Epidermal melanocyte (primary cell): ENCODE measurements around the gene GYS1.
A peak's percentile ranks its signal among the peaks of the same experiment; 100 is the strongest.

Experiments
- DNase-seq: peaks from one replicate; pipeline ENCODE4 v3.0.0; 2011; ENCODE audit warnings: low spot score; ENCODE audit not compliant: insufficient read length

GYS1 gene

DNA sequence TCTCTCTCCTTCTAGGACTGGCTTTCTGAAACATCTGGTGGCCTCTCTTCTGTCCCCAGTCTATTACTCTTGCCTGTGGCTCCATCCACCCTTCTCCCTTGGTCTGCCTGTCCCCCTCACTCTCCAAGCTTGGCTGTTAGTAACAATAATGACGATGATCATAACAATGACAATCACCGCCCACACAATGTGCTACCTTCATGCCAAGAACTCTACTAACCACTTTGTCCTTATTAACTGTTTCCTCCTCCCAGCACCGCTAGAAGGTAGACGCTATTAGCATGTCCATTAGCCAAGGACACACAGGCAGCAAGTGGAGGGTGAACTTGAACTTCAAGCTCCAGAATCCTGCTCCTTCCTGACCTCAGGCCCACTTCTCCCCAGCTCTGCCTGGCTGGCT lies 2.7 kb downstream of the GYS1 start:
- DNase-seq, result no peak

DNA sequence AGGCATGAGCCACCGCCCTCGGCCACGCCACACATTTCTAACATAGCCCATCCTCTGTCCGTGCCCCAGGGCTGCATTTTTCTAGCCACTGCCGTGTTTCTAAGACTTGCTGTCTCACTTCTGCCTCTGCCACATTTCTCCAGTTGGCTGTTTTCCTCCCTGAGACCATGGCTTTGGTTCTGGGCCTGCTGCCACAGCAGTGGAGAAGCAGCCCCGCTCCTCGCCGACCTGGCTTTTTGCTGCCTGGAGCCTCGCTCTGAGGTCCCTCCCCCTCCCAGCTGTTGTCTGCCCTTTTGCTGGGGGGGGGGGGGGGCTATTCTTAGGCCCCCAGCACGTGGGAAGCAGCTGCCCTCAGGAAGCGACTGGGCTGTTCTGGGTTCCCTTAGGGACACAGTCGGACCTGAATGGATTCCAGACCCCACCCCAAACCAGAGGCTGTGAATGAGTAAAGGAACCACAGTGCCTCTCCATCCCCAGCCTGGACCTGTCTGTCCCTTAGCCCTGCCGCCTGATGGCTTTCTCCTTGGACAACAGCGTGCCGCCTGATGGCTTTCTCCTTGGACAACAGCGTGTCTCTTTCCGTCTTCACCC lies 3.3 kb downstream of the GYS1 start:
- no peak for DNase-seq

DNA sequence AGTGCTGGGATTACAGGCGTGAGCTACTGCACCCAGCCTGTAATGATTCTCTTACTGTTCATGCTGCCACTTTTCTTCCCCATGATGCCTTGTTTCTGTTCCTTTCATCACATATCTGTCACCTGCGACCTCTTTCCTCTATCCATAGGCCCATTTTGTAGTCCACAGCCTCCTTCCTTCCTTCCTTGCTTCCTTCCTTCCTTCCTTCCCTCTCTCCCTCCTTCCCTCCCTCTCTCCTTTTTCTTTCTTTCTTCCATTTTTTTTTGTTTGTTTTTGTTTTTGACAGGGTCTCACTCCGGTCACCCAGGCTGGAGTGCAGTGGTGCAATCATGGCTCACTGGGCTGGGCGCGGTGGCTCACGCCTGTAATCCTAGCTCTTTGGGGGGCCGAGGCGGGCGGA lies 4.2 kb downstream of the GYS1 start:
- no peak for DNase-seq

DNA sequence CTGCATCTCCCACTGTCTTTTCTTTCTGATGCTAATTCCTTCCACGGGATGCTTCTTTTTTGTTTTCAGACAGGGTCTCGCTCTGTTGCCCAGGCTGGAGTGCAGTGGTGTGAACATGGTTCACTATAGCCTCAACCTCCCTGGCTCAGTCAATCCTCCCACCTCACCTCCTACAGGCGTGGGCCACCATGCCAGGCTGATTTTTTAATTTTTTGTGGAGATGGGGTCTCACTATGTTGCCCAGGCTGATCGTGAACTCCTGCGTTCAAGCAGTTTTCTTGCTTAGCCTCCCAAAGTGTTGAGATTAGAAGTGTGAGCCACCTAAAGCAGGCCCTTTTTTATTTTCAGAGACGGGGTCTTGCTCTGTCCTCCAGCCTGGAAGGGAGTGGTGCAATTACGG lies 4.8 kb downstream of the GYS1 start:
- DNase-seq, result no peak

DNA sequence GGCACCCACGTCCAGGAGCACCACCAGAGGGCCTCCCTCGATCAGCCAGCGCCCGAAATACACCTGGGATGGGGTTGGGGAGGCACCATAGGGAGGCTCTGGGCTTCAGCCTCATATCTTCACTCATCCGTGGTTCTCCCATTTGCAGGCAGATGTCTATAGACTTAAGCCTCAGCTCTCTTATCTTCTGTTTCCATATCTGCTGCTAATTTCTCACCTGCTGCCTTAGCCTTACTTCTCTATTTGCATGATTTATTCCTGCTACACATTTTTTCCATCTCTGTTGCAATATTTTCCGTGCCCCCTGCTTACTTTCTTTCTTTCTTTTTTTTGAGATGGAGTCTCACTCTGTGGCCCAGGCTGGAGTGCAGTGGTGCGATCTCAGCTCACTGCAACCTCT lies 5.8 kb downstream of the GYS1 start:
- DNase-seq, result no peak

DNA sequence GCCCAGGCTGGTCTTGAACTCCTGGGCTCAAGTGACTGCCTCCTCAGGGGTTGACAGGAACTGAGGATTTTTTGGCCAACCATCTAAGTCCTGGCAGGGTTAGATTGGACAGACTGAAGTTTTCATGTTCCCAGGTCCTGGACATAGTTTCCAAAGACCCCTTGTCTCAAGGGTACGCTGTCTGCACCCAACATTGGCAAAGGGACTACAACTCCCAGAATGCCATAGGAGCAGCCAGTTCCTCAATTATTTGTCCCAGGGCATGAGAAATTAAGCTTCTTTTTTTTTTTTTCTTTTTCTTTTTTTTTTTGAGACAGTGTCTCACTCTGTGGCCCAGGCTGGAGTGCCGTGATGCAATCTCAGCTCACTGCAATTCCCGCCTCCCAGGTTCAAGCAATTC lies 6.9 kb downstream of the GYS1 start:
- DNase-seq, result no peak

DNA sequence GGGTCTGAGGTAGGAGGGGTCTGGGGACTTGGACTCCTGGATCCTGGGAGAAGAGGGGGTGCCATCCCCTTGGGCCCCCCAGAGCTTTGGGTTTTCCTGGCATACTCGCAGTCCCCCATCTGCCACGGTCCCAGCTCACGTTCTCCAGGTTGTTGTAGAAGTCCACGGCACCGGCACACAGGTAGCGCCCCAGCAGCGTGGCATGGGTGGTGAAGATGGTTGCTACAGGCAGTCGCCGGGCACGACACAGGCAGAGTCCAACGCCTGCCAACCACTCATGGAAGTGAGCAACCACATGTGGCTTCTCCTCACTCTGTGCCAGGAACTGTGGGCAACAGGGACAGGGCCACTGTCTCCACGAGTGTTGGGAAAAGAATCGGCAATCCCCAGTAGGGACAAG lies 7.4 kb downstream of the GYS1 start:
- DNase-seq, result no peak

DNA sequence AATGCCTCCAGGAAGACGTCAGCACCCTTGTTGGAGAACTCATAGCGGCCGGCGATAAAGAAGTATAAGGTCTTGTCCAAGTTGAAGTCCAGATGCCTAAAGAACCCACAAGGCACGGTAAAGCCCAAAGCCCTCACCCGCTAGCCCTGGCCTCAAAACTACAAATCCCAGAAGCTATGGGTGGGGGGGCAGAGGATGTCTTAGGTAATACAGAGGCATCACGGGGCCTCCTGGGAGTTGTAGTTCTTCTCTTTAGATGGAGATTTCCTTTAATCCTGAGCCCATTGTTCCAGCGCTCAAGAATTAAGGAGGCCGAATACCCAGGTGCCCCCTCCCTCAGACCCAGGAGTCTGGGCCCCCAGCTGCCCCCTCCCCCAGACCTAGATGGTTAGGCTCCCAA lies 10.8 kb downstream of the GYS1 start:
- DNase-seq, result no peak

DNA sequence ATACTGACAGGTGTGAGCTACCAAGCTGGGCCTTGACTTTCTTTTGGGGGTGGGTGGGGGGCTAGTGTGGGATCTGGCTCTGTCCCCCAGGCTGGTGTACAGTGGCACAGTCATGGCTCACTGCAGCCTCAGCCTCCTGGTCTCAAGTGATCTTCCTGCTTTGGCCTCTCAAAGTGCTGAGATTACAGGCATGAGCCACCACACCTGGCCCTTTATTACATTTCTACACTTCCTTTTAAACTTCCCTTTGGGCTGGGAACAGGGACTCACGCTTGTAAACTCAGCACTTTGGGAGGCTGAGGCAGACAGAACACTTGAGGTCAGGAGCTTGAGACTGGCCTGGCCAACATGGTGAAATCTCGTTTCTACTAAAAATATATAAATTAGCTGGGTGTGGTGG lies 16.0 kb downstream of the GYS1 start:
- no peak for DNase-seq

DNA sequence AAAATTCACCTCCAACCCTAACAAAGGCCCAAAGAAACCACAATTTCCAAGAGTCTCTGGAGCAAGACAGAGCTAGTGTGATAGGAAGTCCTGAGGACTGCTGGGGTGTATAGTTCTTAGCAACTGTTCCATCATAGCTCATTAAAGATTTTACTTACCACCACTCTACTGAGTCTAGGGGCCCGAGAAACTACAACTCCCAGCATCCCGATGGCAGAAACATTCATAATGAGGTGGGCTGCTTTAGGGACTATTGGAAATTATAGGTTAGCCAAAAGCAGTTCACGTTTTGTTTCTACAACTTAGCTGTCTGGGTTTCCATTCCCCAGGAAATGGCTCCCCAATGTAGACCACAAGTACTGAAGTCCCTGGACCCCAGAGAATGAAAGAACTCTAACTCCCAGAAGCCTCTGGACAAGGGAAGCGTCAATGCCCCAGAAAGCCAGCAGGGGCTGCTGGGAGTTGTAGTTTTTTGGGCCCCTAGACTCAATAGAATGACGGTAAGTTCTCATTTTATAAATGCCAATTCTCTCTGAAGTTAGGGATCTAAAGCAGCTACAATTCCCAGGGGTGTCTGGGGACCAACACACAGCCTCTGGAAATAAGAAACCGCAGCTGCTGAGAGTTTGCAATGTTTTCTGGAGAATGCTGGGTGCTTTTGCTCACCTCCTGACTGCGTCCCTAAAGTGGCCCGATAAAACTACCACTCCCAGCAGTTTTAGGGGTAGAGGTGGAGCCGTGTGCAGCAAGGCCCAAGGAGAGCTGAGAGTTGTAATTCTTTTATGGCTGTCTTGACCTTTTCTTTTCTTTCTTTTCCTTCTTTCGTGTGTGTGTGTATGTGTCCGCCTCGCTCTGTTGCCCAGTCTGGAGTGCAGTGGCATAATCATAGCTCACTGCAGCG lies 16.9 kb downstream of the GYS1 start:
- DNase-seq, result no peak

DNA sequence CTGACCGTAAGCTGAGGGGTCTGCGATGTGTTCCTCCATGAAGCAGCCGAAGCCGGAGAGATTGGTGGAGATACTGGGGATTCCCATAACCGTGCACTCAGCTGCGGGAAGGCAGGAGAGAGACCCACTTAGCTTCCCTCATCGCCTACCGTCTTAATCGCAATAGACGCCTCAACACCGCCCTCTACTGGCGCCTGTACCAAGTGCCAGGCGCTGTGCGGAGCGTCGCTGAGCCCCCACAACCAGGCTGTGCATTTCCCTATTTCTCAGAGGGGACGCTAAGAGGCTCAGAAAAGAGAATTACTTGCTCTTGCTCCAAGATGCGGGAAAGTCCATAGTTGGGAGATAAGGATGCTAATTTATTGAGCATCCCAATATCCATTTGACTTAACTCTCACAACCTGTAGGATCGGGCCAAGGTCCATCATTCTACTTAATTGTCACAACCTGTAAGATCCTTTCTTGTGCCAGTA lies 22.1 kb downstream of the GYS1 start:
- DNase-seq, result peak; percentile 78

DNA sequence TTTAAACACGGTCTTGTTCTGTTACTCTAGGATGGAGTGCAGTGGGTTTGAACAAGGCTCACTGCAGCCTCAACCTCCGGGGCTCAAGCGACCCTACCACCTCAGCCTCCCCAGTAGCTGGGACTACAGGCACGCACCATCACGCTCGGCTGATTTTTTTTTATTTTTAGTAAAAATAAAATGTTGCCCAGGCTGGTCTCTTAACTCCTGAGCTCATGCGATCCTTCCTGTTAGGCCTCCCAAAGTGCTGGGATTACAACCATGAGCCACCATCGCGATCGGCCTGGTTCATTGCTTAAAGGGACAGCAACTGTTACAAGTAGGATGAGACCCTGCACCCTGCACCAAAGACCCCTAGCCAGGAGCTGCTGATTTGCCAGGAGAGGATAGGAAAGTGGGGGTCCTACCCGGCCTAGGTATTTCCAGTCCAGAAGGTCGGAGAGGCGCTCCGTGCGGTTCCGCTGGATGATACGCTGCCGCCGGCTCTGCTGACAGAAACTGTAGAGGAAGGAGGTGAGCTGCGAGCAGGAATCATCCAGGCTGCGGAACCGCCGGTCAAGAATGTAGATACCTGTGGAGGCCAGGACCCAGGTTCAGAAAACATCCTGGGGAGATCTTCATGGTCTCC lies 22.9 kb downstream of the GYS1 start:
- DNase-seq, result no peak

DNA sequence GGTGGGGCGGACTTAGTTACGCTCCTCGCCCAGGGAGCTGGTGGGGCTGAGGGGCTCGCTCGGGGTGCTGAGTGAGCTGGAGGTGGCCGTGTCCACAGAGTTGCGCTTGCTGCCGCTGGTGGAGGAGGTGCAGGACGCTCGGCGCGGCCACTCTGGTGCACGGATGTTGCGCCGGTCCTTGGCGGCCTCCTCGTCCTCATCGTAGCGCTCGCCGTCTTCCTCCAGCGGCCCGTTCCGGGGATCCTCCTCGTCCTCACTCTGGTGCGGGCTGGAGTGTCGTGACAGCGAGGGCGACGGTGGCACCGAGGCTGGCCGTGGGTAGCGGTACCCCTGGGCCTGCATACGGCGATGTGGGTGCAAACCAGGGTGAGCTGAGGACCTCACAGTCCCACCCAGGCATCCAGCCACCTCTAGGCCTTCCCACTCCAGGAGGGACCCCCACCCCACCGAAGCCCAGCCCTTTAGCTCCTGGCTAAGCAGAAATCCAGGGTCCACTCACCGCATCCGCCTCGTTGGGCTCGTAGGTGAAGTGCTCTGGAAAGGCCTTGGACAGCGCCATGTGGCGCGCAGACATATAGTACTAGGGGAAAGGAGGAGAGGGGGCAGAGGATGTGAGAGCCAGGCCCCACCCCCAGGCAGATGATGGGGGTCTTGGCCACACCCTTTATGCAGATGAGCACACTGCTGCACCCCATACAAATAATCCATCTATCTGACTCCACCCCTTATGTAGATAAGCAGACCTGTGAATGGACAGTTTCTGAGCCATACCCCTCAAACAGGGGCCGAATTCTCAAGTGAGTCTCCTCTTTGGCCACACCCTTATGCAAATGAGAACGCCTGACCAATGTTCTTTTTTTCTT lies 23.6 kb downstream of the GYS1 start:
- no peak for DNase-seq

DNA sequence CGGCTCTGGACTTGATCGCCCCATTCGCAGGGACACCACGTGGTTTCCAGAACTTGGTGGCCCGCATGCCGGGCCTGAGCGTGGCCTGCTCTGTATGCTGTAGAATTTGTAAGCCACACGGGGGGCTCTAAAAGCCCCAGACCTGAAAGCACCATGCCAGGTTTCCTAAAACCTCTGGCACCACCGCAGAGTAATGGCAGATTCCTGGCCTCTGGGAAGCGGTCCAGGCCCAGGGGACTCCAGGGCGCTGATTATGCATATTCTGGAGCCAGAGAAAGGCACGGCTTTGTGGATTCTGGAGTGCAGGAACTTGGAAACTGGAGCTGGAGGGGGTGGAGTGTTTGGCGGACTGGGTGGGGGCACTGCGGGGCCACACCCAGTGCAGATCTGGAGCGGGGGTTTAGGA lies 24.3 kb downstream of the GYS1 start:
- no peak for DNase-seq

DNA sequence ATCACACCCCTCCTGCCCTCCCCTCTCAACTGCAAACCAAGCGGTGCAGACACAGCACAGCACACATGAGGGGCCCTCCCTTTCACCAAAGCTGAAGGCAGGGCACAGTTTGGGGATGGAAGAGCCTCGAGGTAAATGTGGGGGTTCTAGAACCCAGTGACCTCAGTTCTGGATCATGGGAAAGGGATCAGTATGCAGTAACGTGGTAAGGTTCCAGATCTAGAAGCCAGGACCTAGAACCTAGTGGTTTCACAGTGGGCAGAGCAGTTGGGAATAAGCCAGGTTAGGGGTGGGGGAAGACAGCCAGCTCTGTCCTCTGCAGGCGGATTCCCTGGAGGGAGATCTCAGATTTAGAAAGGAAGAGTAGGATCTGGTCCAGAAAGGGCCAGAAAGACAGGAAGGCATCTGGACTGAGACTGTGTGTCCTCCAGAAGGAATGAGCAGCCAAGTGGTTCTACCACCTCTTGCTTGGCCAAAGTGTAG lies 24.9 kb downstream of the GYS1 start:
- DNase-seq, result no peak

DNA sequence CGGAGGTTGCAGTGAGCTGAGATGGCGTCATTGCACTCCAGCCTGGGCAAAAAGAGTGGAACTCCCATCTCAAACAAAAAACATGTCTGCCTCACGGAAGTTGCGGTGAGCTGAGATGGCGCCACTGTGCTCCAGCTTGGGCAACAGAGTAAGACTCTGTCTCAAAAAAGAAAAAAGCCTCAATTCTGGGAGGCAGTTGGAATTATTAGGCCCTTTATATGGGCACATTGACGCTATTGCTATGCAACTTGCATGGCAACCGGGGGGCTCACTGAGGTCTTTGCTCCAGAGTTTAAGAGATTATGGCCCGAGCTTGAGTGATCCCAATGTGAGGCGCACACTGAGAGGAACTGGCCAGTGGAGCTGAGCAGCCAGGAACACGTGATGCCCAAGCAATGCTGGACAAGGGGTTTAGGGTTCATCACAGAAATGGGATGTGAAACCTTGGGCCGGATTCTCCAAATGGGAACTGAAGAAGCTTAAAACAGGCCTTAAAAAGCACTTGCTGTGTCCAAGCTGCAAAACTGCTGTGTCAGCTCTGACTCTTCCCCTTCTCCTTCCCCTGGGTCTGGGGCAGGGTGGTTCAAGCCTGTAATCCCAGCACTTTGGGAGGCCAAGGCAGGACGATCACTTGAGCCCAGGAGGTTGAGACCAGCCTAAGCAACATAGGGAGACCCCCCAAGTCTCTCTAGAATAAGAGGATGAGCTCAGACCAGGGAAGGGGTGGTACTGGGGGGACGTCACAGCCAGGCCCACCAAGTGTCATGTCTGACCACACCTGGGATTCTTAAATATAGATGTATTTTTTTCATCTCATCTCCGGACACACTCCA lies 25.5 kb downstream of the GYS1 start:
- DNase-seq, result no peak

DNA sequence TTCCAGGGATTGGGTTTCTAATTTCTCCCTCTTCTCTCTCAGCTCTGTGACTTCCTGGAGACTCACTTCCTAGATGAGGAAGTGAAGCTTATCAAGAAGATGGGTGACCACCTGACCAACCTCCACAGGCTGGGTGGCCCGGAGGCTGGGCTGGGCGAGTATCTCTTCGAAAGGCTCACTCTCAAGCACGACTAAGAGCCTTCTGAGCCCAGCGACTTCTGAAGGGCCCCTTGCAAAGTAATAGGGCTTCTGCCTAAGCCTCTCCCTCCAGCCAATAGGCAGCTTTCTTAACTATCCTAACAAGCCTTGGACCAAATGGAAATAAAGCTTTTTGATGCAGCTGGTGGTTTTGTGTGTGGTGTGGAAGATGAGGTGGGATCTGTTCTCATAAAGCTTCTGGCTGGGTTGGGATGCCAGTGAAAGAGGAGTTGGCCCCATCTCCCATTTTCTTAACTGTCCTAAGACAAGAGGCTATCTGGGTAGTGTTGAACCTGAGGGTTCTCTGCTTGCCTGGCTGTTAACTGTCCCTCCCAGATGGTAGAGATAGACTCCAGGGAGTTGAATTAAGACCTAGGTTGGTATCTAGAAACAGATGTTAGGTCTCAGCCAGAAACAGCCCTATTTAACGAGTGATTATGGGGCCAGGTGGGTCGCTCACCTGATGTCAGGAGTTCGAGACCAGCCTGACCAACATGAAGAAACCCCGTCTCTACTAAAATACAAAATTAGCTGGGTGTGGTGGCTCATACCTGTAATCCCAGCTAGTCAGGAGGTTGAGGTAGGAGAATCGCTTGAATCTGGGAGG lies 26.4 kb downstream of the GYS1 start:
- DNase-seq, result no peak

DNA sequence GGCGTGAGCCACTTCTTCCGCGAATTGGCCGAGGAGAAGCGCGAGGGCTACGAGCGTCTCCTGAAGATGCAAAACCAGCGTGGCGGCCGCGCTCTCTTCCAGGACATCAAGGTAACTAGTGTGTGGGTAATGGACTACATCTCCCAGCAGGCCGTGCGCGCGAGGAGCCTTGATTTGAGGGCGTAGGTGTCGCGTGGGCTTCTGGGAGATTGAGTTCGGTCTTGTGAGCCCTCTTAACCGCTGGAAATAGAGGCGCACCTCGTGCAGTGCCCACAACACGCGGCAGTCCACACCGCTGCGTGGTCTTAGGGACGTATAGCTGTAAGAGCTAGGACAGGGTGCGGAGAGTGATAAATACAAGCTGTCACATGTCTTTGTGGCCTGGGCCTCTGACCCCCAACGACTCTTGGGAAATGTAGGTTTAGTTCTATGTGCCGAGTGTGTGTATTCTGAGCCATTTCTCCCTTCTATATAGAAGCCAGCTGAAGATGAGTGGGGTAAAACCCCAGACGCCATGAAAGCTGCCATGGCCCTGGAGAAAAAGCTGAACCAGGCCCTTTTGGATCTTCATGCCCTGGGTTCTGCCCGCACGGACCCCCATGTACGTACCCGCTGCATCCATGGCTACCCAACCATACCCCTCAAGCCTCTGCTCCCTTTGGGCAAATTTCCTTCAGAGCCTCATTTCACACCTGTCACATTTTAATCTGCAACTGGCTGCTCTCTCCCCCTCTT lies 27.1 kb downstream of the GYS1 start:
- peak; percentile 66 for DNase-seq
